GM10248 (cell line): ENCODE results near the gene RIOK2.
A peak's percentile ranks its signal among the peaks of the same experiment; 100 is the strongest.

Source experiments
- CTCF ChIA-PET: fragments of 300-600 bp; sonication (Branson Sonifier 250); formaldehyde crosslinking; extraction: SDS; loops from one replicate; lab custom pipeline; 2021; ENCODE audit warnings: antibody characterized with exemption; lab: Yijun Ruan, JAX
- POLR2A ChIA-PET: fragments of 350-650 bp; sonication (Branson Sonifier 250); formaldehyde crosslinking; extraction: SDS; loops from one replicate; lab custom pipeline; 2020; ENCODE audit warnings: antibody characterized with exemption; lab: Yijun Ruan, JAX
- DNase-seq: peaks from one replicate; pipeline ENCODE4 v3.0.0; 2012; ENCODE audit errors: extremely low spot score
- CTCF ChIP-seq: IDR thresholded peaks from 2 replicates; pipeline ENCODE4 v1.5.1; 2012; ENCODE audit warnings: mild to moderate bottlenecking, low read depth; ENCODE audit errors: extremely low read depth, missing control alignments, control extremely low read depth

Gene RIOK2

GRCh38 chr5:97118261-97119006 lies 64.6 kb downstream of the RIOK2 start:
- CTCF ChIA-PET: interaction anchor here (0.8 kb wide), 1 partner anchor 43 kb away, joined by 3 read pairs; no protein-coding TSS in a partner anchor
- POLR2A ChIA-PET: no interaction called here
- DNase-seq: peak; percentile 13
- TF ChIP-seq CTCF: no peak

GRCh38 chr5:97115932-97116331 lies 67.1 kb downstream of the RIOK2 start:
- no peak for DNase-seq
- ChIA-PET POLR2A (no interaction called here), CTCF (no interaction called here)
- no peak for TF ChIP-seq CTCF

DNA sequence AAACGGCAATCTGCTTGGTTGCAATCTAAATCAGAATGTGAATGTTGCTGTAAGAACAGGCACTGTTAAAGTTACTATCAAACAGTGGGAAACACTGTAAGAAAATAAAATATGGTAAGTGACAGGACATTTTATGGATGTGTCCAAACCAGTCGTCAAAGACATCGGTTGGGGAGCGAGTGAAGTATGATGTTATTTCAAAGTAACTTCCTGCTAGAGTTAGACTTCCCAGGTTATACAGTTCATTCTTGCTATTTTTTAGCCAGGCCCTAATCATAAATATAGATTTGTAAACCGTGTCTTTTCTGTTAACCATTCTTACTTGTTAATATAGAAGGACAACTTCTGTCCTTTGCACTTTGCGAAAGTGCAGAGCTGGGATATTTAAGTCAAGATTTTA lies 70.8 kb downstream of the RIOK2 start:
- POLR2A ChIA-PET: no interaction called here
- no peak for DNase-seq
- CTCF ChIA-PET: interaction anchor here (1.1 kb wide), 1 partner anchor 30 kb away, joined by 5 read pairs; the partner anchor contains the start of gene LIX1
- TF ChIP-seq CTCF: no peak

GRCh38 chr5:97111616-97112015 lies 71.4 kb downstream of the RIOK2 start:
- POLR2A ChIA-PET: no interaction called here
- CTCF ChIA-PET: no interaction called here
- TF ChIP-seq CTCF: no peak
- no peak for DNase-seq

DNA sequence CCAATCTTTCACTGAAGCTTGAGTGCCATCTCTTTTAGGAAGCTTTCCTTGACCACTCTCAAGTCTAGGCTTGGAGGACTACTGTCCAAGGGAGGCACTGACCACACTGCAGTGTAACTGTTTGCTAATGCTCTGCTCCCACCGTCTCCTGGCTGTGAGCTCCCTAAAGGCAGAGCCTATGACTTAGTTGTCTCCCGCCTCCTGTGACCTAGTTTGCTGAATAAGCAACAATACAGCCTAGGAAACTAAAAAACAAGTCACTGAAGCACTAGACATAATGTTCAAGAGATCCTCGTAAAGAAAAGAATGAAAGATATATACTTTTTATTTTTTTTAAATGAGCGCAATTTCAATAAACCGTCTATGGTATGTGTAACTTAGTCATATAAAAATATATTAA lies 72.0 kb downstream of the RIOK2 start:
- DNase-seq: no peak
- ChIA-PET CTCF (interaction anchor here (1.2 kb wide), 1 partner anchor 52 kb away, joined by 3 read pairs; no protein-coding TSS in a partner anchor), POLR2A (no interaction called here)
- TF ChIP-seq CTCF: no peak
